ENCODE data around the gene MRPL23.

DNA sequence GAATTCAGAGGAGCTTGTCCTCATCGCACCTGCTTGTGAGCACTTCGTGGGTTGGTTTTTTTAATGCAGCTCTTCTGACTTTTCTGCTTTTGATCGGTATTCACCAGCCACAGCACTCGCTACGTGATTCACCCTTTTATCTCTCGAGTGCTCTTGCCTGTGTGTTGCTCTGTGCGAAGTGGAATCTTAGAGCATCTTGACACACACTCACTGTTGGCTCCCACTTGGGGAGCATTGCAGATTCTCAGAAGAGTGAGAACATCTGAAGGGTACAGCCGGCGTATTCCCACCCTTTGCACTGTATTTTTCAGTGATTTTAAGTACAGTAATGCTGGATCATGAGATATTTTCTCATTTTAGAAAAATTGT is 16.7 kb upstream of the MRPL23 start:
- TF ChIP-seq, protein P1, sequence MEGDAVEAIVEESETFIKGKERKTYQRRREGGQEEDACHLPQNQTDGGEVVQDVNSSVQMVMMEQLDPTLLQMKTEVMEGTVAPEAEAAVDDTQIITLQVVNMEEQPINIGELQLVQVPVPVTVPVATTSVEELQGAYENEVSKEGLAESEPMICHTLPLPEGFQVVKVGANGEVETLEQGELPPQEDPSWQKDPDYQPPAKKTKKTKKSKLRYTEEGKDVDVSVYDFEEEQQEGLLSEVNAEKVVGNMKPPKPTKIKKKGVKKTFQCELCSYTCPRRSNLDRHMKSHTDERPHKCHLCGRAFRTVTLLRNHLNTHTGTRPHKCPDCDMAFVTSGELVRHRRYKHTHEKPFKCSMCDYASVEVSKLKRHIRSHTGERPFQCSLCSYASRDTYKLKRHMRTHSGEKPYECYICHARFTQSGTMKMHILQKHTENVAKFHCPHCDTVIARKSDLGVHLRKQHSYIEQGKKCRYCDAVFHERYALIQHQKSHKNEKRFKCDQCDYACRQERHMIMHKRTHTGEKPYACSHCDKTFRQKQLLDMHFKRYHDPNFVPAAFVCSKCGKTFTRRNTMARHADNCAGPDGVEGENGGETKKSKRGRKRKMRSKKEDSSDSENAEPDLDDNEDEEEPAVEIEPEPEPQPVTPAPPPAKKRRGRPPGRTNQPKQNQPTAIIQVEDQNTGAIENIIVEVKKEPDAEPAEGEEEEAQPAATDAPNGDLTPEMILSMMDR (conservative IDR thresholded peaks at IDR 0.05; ENCODE audit: low read depth, low read length), result no peak
- TF ChIP-seq EZH2phosphoT487 (IDR thresholded peaks at IDR 0.05; ENCODE audit: borderline replicate concordance, low read length), result no peak
- TF ChIP-seq EZH2 (IDR thresholded peaks at IDR 0.05; ENCODE audit: low read length, unreplicated experiment), result no peak
